Stimulated activated CD4-positive, alpha-beta T cell treated with anti-CD3 and anti-CD28 coated beads, Interleukin-15, amount 100 ng/mL, for 1 hour (primary cell): ENCODE results near the gene CES2.
"Not testable (repeated sequence)": the region's sequence is repeated elsewhere in the genome, so short reads cannot be mapped to it uniquely, and the experiment has no call there.

Source experiments
- DNase-seq, 2 donors: peaks; one replicate each; pipeline ENCODE4 v3.0.0-alpha.2; 2020; ENCODE audit warnings: low read depth in 1 of 2, low spot score in 1 of 2

Gene CES2

DNA sequence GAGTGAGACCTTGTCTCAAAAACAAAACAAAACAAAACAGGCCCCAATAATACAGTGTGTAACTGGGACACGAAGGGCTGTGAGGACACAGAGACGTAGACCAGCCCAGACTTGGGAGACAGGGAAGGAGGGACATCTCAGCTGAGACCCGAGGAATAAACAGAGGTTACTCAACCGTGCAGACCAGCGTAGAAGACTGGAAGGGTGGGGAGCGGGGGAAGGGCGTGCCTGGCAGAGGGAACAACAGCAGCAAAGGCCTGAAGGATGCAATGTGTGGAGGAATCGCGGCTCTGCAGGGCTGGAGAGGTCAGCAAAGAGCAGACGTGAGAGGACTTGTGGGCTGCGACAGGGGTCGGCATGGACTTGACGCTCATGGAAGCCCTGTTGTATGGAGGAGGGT is 41.4 kb downstream of the CES2 start:
- DNase-seq = no peak

DNA sequence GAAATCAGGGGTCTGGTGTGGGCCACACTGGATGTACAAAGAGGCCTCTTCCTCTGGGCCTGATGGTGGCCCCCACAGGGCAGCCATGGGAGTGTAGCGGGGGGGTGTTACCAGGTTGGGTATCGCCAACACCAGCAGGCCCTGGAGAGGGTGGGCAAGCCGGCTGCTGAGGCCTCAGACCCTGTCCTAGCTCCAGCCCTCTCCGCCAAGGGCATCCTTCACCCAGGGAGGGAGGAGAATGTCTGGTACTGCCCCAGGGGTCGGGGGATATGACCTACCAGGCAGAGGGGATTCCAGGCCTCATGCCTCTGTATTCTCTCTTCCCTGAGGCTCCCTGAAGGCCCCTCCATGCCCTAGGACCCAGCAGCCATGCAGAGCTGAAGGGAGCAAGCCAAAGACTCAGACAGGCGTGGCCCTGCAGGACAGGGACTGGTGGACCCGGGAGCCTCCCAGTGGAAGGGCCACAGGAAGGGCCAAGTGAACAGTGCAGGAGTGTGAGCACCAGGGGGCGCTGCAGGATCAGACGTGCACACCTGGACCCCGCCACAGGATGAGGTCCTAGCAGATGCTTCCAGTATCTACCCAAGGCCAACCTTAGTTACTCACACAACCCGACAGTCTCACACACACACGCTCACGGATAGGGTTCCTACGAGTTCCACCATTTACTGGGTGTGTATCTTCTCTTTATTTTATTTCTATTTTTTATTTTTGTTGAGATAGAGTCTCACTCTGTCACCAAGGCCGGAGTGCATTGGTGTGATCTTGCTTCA is 42.2 kb downstream of the CES2 start:
- DNase-seq = peak; percentile 79 to 86

DNA sequence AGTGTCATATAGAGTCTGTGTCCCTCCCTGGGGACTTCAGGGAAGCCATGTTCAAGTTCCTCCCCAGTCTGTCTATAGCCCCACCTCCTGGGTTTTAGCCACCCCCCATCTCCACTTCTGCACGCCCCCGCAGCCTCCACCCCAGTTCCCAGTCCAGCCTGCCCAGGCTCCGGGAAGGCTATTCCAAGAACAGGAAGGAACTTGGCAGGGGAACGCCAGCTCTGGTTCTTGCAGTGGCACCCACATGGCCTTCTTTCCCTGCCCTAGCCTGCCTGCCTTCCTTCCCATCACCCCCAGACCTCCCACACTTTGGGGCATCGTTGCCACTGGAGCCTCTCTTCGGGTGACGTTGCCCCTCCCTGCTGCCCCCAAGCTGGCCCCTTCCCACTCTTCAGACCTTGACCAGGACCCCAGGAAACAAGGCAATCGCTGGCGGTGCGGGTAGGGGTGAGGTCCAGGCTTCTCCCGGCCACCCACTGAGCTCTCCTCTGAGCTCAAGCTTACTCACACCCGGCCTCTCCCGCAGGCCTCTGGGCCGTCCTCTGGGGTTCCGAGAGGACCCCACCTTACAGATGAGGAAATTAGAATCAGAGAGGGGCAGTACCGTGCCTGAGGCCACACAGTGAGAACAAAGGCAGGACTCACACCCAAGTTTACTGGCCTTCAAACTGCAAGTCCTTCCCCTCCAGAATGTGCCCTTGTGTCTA is 43.8 kb downstream of the CES2 start:
- DNase-seq = no peak

DNA sequence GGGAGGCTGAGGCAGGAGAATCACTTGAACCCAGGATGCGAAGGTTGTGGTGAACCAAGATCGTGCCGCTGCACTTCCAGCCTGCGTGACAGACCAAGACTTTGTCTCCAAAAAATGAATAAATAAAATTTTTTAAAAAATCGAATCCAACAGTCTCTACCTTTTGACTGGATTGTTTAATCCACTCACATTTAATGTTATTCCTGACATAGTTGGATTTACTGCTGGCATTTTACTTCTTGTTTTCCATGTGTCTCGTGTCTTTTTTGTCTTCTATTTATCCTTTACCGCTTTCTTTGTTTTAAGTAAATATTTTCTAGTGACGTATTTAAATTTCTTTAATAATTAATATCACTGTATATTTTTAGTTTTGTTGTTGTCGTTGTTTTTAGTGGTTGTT is 47.7 kb downstream of the CES2 start:
- DNase-seq = no peak

DNA sequence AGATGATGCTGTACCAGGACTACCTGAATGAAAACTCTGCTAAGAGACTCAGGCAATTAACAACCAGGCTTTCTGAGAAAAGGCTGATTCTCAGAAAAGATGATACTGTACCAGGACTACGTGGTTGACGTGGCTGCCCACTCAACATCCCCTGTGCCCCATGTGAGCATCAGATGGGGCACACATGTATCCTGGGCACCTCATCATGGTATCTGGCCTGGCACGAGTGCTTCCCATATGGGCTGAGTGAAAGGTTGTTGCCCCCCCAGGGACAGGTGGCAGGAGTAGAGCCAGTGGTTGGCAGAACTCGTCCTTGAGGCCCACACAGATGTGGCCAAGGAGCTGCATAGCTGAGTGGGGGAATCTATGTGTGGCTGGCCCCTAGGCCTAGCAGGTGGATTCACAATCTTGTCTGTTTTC is 49.6 kb downstream of the CES2 start:
- peak; percentile 27 to 31 for DNase-seq

DNA sequence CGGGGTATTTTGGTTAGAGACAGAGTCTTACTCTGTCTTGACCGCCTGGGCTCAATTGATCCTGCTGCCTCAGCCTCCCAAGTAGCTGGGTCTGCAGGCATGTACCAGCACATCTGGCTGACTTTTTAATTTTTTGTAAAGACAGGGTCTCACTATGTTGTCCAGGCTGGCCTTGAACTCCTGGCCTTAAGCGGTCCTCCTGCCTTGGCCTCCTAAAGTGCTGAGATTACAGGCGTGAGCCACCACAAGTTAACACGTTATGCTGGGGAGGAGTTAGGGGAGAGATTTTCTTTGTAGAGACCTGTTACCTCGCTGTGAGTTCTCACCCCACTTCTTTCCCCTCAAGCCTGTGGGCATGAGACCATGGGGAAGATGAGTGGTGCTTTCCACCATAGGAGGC is 51.2 kb downstream of the CES2 start:
- no peak for DNase-seq

DNA sequence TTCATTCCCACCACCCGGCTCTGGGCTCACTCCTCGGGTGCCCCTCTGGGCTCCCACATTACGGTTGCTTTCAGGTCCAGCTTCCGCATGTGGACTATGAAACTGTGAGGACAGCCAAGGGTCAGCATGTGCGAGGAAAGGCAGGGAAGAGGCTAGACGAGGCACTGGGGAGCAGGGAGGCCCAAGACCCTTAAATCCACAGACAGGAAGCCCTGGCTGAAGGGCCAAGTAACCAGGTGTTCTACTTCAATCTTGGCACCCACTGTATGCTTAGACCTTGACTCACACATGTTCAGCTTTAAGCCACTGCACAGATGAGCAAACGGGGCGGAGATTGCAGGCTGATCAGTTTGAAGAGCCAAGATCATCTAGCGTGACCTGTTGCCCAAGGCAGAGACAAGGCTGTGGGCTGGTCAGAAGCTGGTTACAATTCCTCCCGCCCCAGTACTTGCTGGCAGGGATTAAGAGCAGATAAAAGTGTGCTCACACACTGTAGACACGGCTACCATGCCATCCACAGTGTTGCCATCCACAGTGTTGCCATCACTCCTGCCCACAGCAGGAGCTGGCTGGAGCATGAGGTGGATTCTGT is 53.0 kb downstream of the CES2 start, which contains the start of gene CES4A:
Gene CES4A (plus strand): TSS at position 393 of the 592 bp plus-strand sequence. CDS start 184 bp downstream, at position 577.
- no peak for DNase-seq

DNA sequence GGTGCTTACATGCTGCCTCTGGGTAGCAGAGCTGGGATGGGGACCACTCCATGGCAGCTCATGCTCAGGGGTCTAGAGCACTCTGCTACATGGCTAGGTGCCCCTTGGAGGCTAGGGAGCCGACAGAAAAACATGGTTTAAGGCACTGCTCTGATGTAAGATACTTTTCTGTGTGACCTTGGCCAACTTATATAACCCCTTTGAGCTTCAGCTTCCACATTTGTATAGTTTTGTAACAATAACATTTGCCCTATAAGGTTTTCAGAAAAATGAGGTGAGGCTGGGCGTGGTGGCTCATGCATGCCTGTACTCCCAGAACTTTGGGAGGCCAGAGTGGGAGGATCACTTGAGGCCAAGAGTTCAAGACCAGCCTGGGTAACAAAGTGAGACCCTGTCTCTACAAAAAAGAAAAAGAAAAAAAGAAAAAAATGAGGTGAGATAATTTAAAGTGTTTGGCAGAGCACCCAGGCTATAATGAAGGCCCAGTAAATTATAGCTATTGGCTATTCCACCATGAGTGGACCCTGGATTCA is 56.3 kb downstream of the CES2 start:
- no peak for DNase-seq

DNA sequence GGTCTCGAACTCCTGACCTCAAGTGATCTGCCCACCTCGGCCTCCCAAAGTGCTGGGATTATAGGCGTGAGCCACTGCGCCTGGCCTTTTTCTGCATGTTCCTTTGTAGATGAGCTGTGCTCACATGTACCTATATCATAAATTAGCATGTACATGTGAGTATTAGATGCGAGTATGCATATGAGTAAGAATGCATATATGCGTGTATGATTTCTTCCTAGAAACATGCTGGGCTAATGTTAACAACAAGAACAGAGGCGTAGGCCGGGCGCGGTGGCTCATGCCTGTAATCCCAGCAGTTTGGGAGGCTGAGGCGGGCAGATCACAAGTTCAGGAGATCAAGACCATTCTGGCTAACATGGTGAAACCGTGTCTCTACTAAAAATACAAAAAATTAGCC is 58.2 kb downstream of the CES2 start:
- not testable (repeated sequence) for DNase-seq
